ENCODE data around the gene LTBP1. TPM values are rescaled to one million over a fixed set of nuclear protein-coding genes. Genes with fewer than 3 reads are reported as not detected.

Gene LTBP1
- total and polyA plus RNA-seq, 10 of the 15 experiments (the other 5 are each of a cell fraction or from before 2014, with no cell fraction given) = 0.01 to 0.28 (median 0.12) TPM; not detected in 2

GRCh38 chr2:32930436-32930835 lies 16.3 kb upstream of the LTBP1 start (continued):
- TF ChIP-seq MYB (IDR thresholded peaks at IDR 0.05; ENCODE audit: borderline replicate concordance, low read depth, low read length) (no peak), TAF1 (IDR thresholded peaks at IDR 0.05; ENCODE audit: borderline replicate concordance, low read depth, low read length) (no peak), HSF1 (IDR thresholded peaks at IDR 0.05; ENCODE audit: low read depth, low read length) (no peak), MTA2 (IDR thresholded peaks at IDR 0.05; ENCODE audit: low read depth) (no peak), GABPA (IDR thresholded peaks at IDR 0.05; ENCODE audit: low read depth) (no peak), EGR1 (IDR thresholded peaks at IDR 0.05; ENCODE audit: borderline replicate concordance in 1 of 2, low read depth in 2 of 2, low read length in 2 of 2) (no peak), IRF5 (IDR thresholded peaks at IDR 0.05; ENCODE audit: borderline replicate concordance) (no peak), BACH1 (IDR thresholded peaks at IDR 0.05; ENCODE audit: borderline replicate concordance) (no peak), MAX (IDR thresholded peaks at IDR 0.05; ENCODE audit: low read depth, low read length) (no peak)

- FAIRE-seq (no peak), DNase-seq (ENCODE audit: low read depth, low spot score) (no peak), ATAC-seq (no peak)
- H3K4me2 ChIP-seq (ENCODE audit: control insufficient read depth, insufficient read depth) = no peak overlapping the region
- CTCF ChIA-PET = no interaction called here
- H3K4me3 ChIP-seq = no peak overlapping the region
- 33% methylated on average over 2 of the region's 2 CpGs for WGBS (ENCODE audit: insufficient coverage, insufficient replicate concordance, low lambda C conversion rate, missing lambda C conversion rate)
- no peaks in the 10 kb centered on the region for H3K79me2 ChIP-seq (ENCODE audit: control insufficient read depth, insufficient read depth, low read length)
- no TSS peak for BruUV-seq (replicated peaks)
- RAD21 ChIA-PET (ENCODE audit: unreplicated experiment) = no interaction called here
- H3K9ac ChIP-seq (ENCODE audit: control insufficient read depth, insufficient read depth, low read length) = no peak overlapping the region
- H3K9me3 ChIP-seq (replicated peaks; ENCODE audit: control insufficient read depth, insufficient read depth, low read length) = no peaks in the 10 kb centered on the region
- SMC1A ChIA-PET (ENCODE audit: uncharacterized antibody, unreplicated experiment) = no interaction called here
- no peak overlapping the region for H2AFZ ChIP-seq (ENCODE audit: control insufficient read depth, low read depth, low read length)
- in situ Hi-C loops (cut with MboI) (no loop called here), intact Hi-C loops (cut with micrococcal nuclease; ENCODE audit: unreplicated experiment) (no loop called here)
- H3K27me3 ChIP-seq (replicated peaks in 1 of 2; ENCODE audit: control insufficient read depth in 2 of 2, insufficient read depth in 2 of 2, low read length in 1 of 2) = no peaks in the 10 kb centered on the region; a peak in 1 of 4 replicates
- no peaks in the 10 kb centered on the region for H3K36me3 ChIP-seq (ENCODE audit: control insufficient read depth in 2 of 2, insufficient read depth in 2 of 2, low read length in 1 of 2)
- no peak overlapping the region for H3K27ac ChIP-seq (ENCODE audit: control insufficient read depth, insufficient read depth)
- no peaks in the 10 kb centered on the region for H3K4me1 ChIP-seq (ENCODE audit: control insufficient read depth, insufficient read depth, low read length)
- POLR2A ChIA-PET = no interaction called here
- no peaks in the 10 kb centered on the region for H4K20me1 ChIP-seq (ENCODE audit: control insufficient read depth, insufficient read depth)
- TF ChIP-seq FOS (IDR thresholded peaks at IDR 0.05; ENCODE audit: borderline replicate concordance, extremely low read depth, insufficient read length) (no peak), WRNIP1 (IDR thresholded peaks at IDR 0.05; ENCODE audit: borderline replicate concordance, low read depth, low read length) (no peak), CBFB (IDR thresholded peaks at IDR 0.05; ENCODE audit: low read depth) (no peak), NFYA (IDR thresholded peaks at IDR 0.05; ENCODE audit: borderline replicate concordance, low read depth, low read length) (no peak), RAD21 (IDR thresholded peaks at IDR 0.05; ENCODE audit: insufficient read depth, low read depth, low read length) (no peak), ZNF274 (IDR thresholded peaks at IDR 0.05; ENCODE audit: insufficient read depth, insufficient read length) (no peak), PAX8 (IDR thresholded peaks at IDR 0.05) (no peak), PRDM15 (CRISPR knock-in tag; IDR thresholded peaks at IDR 0.05) (no peak), ASH2L (IDR thresholded peaks at IDR 0.05; ENCODE audit: borderline replicate concordance, low read depth) (no peak)
Observed at GRCh38 chr2:32931519-32931918, 15.2 kb upstream of the LTBP1 start.

All from GM12878 (cell line).